ENCODE measurements around the gene DENND2C. TPM values are rescaled to one million over a fixed set of nuclear protein-coding genes. Genes with fewer than 3 reads are reported as not detected.

DENND2C gene
- total RNA-seq, 2 experiments from 2014 or later: 0.47 to 0.93 TPM

GRCh38 chr1:114688526-114688925 is 18.7 kb upstream of the DENND2C start:
- Histone ChIP-seq H3K9me2 (ENCODE audit: insufficient read depth, low read length) (no peaks in the 10 kb centered on the region), H3K9me3 (ENCODE audit: low read length) (no peaks in the 10 kb centered on the region), H3K4me3 (ENCODE audit: low read depth, low read length, poor library complexity, severe bottlenecking) (no peak overlapping the region), H3K27ac (ENCODE audit: low read depth, low read length, poor library complexity, severe bottlenecking) (no peak overlapping the region), H3K4me2 (ENCODE audit: low read length) (no peak overlapping the region), H2AFZ (ENCODE audit: low read length) (no peak overlapping the region), H3K36me3 (ENCODE audit: insufficient read depth, low read length) (no peaks in the 10 kb centered on the region), H3K79me2 (ENCODE audit: insufficient read depth, low read depth, low read length) (no peaks in the 10 kb centered on the region), H3K4me1 (ENCODE audit: insufficient read depth, low read length, poor library complexity, severe bottlenecking) (no peaks in the 10 kb centered on the region), H4K20me1 (ENCODE audit: insufficient read depth, low read length) (no peaks in the 10 kb centered on the region)
- intact Hi-C loops (cut with micrococcal nuclease; ENCODE audit: unreplicated experiment): no loop called here
- TF ChIP-seq EZH2phosphoT487 (IDR thresholded peaks at IDR 0.05; ENCODE audit: borderline replicate concordance, low read depth, low read length) (no peak), CTCF (conservative IDR thresholded peaks at IDR 0.05; ENCODE audit: low read length) (no peak)
- ChIA-PET CTCF (ENCODE audit: unreplicated experiment) (no interaction called here), POLR2A (interaction anchor here (0.5 kb wide), 1 partner anchor 304 kb away, joined by 3 read pairs; no protein-coding TSS in a partner anchor)
- no TSS peak for BruUV-seq (replicated peaks)
- no peak for DNase-seq (ENCODE audit: low spot score)

- H3K4me3 ChIP-seq (ENCODE audit: low read depth, low read length, poor library complexity, severe bottlenecking): no peak overlapping the region
- no peaks in the 10 kb centered on the region for H3K36me3 ChIP-seq (ENCODE audit: insufficient read depth, low read length)
- no TSS peak for BruUV-seq (replicated peaks)
- POLR2A ChIA-PET: no interaction called here
- no peak overlapping the region for H2AFZ ChIP-seq (ENCODE audit: low read length)
- H3K79me2 ChIP-seq (ENCODE audit: insufficient read depth, low read depth, low read length): no peaks in the 10 kb centered on the region
- no peak for DNase-seq (ENCODE audit: low spot score)
- TF ChIP-seq CTCF (conservative IDR thresholded peaks at IDR 0.05; ENCODE audit: low read length) (no peak), EZH2phosphoT487 (IDR thresholded peaks at IDR 0.05; ENCODE audit: borderline replicate concordance, low read depth, low read length) (no peak)
- H3K4me1 ChIP-seq (ENCODE audit: insufficient read depth, low read length, poor library complexity, severe bottlenecking): no peaks in the 10 kb centered on the region
- H3K9me3 ChIP-seq (ENCODE audit: low read length): no peaks in the 10 kb centered on the region
- H3K27ac ChIP-seq (ENCODE audit: low read depth, low read length, poor library complexity, severe bottlenecking): no peak overlapping the region
- H3K4me2 ChIP-seq (ENCODE audit: low read length): no peak overlapping the region
- CTCF ChIA-PET (ENCODE audit: unreplicated experiment): no interaction called here
- no peaks in the 10 kb centered on the region for H4K20me1 ChIP-seq (ENCODE audit: insufficient read depth, low read length)
- no peaks in the 10 kb centered on the region for H3K9me2 ChIP-seq (ENCODE audit: insufficient read depth, low read length)
- intact Hi-C loops (cut with micrococcal nuclease; ENCODE audit: unreplicated experiment): no loop called here
Measured at GRCh38 chr1:114685851-114686250, 16.0 kb upstream of the DENND2C start.

GRCh38 chr1:114677691-114678090 is 7.8 kb upstream of the DENND2C start:
- BruUV-seq (replicated peaks): no TSS peak
- intact Hi-C loops (cut with micrococcal nuclease; ENCODE audit: unreplicated experiment): loop anchor here (10.0 kb wide), 1 partner anchor 103 kb away; no protein-coding TSS in a partner anchor
- CTCF ChIA-PET (ENCODE audit: unreplicated experiment): no interaction called here
- POLR2A ChIA-PET: interaction anchor here (0.5 to 0.6 kb wide), 2 partner anchors 63 to 872 kb away, joined by 3 to 6 read pairs; no protein-coding TSS in a partner anchor
- TF ChIP-seq EZH2phosphoT487 (IDR thresholded peaks at IDR 0.05; ENCODE audit: borderline replicate concordance, low read depth, low read length) (no peak), CTCF (conservative IDR thresholded peaks at IDR 0.05; ENCODE audit: low read length) (no peak)
- Histone ChIP-seq H3K27ac (ENCODE audit: low read depth, low read length, poor library complexity, severe bottlenecking) (no peak overlapping the region), H3K9me3 (ENCODE audit: low read length) (no peaks in the 10 kb centered on the region), H3K79me2 (ENCODE audit: insufficient read depth, low read depth, low read length) (no peaks in the 10 kb centered on the region), H4K20me1 (ENCODE audit: insufficient read depth, low read length) (no peaks in the 10 kb centered on the region), H3K36me3 (ENCODE audit: insufficient read depth, low read length) (no peaks in the 10 kb centered on the region), H3K4me2 (ENCODE audit: low read length) (no peak overlapping the region), H3K4me1 (ENCODE audit: insufficient read depth, low read length, poor library complexity, severe bottlenecking) (no peaks in the 10 kb centered on the region), H2AFZ (ENCODE audit: low read length) (no peak overlapping the region), H3K9me2 (ENCODE audit: insufficient read depth, low read length) (no peaks in the 10 kb centered on the region), H3K4me3 (ENCODE audit: low read depth, low read length, poor library complexity, severe bottlenecking) (no peak overlapping the region)
- DNase-seq (ENCODE audit: low spot score): no peak

Data from OCI-LY7 (cell line).